ENCODE measurements around the gene ARFIP1.

- TF ChIP-seq, protein P1, sequence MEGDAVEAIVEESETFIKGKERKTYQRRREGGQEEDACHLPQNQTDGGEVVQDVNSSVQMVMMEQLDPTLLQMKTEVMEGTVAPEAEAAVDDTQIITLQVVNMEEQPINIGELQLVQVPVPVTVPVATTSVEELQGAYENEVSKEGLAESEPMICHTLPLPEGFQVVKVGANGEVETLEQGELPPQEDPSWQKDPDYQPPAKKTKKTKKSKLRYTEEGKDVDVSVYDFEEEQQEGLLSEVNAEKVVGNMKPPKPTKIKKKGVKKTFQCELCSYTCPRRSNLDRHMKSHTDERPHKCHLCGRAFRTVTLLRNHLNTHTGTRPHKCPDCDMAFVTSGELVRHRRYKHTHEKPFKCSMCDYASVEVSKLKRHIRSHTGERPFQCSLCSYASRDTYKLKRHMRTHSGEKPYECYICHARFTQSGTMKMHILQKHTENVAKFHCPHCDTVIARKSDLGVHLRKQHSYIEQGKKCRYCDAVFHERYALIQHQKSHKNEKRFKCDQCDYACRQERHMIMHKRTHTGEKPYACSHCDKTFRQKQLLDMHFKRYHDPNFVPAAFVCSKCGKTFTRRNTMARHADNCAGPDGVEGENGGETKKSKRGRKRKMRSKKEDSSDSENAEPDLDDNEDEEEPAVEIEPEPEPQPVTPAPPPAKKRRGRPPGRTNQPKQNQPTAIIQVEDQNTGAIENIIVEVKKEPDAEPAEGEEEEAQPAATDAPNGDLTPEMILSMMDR (IDR thresholded peaks at IDR 0.05): no peak
- TF ChIP-seq EZH2 (IDR thresholded peaks at IDR 0.05) (no peak), EZH2phosphoT487 (IDR thresholded peaks at IDR 0.05) (no peak)
Observed at GRCh38 chr4:152870606-152871005, 90.9 kb downstream of the ARFIP1 start.

Measured in neural progenitor cell (in vitro differentiated cells).